GM21825 (cell line): ENCODE results near the gene WIPF2.

Experiments
- ATAC-seq: cut with Tn5 transposase; IDR thresholded peaks from one replicate; pipeline ENCODE4 v1.9.1; 2021; ENCODE audit warnings: mild to moderate bottlenecking, moderate library complexity; ENCODE audit not compliant: unreplicated experiment

Gene WIPF2

DNA sequence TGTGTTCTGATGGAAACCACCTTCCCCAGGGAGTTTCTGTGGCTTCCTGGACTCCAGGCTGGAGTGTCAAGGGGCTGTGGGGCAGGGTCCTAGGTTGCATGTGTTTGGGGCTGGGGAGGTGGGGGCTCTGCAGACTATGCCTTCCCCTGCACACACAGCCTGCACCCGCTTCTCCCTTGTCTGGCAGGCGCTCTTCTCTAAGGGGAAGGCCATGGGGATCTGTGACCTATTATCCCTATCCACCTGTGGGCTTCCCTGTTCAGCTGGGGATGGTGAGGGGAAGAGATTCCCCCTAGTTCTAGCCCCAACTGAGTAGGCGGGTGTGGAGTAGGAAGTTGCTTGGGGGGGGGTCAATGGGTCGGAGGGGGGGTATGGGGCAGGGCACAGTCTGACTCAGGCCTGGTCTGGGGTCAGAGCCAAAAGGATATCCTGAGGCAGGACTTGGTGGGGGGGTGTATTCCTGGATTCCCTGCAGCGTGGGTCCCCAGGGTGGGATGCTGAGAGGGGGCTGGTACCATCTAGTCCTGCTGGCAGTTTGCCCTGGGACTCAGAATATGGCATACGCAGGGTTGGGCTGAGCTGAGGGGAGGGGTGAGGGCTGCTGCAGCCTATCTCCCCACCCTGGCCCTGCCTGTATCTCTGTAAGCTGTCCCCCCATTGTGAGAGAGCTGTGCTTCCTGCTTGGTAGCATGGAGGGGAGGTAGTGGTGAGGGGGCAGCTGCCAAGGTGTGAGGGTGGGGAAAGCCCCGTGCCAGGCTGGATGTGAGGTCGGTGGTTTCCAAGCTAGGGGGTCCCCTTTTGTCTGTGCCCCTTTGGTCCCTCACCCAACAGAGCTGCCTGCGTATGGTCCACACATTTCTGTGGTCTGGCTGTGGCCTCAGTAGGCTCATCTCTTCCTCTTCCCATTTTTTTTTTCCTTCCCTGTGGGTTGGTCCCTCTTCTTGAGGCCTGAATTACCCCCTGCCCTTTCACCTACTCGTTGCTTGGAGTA is 104.6 kb downstream of the WIPF2 start:
- ATAC-seq = no peak

DNA sequence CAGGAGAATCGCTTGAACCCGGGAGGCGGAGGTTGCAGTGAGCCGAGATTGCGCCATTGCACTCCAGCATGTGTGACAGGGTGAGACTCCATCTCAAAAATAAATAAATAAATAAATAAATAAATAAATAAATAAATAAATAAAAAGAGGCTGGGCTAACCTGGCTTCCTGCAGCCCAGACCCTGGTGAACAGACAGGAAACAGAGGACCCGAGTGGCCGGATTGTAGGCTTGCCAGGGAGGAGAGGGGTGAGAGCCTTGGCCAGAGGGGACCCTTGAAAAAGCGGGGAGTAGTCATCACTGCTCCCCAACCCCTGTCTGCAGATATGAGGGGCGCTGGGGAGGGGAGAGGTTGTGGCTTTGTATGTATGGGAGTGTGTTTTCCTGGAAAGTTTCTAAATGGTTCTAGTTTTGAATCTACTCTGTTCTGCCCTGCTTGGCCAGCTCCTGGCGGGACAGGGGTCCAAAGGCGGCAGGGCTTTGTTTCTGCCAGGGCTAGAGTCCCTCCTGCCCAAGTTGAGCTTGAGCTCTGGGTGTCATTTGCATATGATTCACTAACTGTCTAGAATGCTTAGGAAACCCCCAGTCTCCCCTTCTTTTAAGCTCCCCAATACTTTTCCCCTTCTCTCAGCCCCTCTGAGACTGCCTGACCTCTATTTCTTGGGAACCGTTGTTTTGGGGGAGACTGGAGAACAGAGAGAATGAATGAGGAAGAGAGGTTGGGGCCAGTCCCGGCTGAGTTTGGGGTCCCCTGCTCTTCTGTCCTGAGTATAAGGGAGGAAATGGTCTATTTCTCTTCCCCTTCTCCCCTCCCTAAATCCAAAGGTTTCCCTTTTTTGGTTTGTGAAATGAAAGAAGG is 106.3 kb downstream of the WIPF2 start:
- ATAC-seq = no peak

DNA sequence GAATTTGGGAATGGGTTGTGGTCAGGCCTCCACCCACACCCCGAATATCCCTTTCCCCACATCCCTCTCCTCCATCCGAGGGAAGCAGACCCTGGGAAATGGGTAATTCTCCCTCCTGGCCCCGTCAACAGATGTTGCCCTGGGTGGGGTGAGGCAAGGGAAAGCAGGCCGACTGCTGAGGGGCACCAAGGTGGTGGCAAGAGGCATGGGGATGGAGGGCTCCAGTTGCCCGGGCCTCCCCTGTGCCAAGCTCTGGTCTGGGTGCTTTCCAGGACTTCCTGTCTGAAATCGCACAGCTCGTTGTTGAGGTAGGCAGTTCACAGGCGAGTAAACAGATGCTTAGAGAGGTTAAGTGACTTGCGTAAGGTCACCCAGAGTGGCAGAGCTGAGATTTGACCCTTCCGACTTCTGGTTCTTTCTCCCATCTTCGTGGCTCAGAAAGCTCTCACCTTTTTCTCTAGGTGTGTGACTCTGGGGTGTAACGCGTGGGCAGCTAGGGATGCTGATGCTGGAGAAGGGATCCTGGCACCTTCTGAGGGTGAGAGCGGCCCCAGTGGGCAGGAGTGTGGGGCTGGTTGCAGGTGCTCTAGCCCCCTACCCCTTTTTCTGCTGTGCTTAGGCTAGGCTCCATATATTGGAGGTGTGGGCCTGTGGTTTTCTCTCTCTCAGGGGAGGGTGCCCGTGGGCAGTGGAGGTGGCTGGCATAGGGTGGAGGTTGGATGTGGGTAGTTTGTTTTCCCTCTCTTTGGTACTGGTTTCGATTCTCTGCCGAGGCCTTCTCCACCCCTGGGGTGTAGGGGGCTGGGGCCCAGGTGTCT is 107.1 kb downstream of the WIPF2 start:
- ATAC-seq = no peak

DNA sequence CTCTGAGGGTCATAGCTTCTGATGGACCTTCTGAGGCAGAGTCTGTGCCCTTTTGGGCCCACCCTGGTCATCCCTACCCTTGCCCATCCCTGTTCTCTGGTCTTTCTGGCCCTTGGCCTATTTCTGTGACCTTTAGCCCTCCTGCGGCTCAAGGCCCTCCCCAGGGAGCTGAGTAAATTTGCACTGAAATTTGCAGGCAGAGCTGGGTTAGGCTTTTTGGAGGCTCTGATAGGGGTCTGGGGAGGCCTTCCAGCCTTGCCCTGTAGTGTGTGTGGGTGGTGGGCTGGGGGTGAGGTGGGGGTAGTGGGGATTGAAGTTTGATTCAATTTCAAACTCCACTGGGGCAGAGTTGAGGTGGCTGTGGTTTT is 107.7 kb downstream of the WIPF2 start:
- no peak for ATAC-seq

DNA sequence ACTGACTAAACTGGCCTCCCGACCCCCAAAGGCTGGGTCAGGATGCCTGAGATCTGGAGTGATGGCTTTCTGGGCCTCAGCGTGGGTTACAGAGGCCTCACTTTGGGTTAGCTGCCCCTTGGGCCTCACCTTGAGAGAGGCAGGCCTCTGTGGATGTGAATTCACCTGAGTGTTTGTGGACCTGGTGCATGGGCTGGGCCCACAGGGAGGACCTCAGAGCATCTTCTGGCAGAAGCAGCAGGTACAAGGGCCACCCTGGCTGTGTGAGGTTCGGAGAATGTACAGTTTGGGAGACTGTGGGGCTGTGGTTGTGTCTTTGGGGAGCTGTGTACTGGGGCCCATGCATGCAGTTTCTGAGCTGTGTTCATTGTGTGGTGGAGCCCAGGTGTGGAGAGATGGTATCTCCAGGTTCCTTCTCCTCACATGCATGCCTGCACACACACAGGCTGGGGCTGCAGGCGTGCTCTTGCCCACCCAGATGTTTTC is 108.2 kb downstream of the WIPF2 start:
- ATAC-seq = no peak

DNA sequence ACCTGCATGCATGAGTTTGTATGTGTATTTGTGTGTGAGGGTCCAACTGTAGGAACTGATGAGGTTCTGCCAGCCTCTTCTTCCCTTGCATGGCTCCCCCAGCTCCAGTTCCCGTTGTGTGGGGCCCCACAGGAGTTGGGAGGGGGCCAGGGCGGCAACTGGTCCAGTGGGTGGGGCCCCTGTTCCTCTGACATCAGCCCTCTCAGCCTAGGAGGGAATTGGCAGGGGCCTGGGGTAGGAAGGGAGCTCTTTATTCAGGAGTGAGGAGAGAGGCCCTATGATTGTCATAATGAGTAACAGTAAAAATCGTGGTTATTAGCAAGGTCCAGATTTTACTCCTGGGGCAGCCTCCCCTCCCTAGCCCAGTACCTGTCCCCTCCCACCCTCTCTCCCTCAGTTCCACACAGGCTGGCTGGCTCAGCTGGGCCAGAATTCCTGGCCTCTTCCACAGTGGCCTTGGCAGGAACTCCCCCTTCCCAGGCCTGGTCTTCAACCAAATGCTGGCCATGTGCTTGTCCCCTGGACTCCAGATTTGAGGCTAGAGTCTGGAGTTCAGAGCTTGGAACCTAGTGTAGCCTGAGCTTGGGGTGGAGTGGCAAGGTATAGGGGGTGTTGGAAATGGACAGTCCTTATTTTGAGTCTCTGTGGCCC is 108.8 kb downstream of the WIPF2 start:
- no peak for ATAC-seq

DNA sequence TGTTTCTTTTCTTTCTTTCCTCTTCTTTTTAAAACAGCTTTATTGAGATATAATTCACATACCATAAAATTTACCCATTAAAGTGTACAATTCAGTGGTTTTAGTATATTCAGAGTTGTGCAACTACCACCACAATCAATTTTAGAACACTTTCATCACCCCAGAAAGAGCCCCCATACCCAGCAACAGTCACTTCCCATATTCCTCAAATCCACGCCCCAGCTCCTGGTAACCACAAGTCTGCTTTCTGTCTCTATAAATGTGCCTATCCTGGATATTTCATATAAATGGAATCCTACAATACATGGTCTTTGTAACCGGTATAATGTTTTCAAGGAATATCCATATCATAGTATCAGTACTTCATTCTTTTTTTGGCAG is 109.3 kb downstream of the WIPF2 start:
- no peak for ATAC-seq

DNA sequence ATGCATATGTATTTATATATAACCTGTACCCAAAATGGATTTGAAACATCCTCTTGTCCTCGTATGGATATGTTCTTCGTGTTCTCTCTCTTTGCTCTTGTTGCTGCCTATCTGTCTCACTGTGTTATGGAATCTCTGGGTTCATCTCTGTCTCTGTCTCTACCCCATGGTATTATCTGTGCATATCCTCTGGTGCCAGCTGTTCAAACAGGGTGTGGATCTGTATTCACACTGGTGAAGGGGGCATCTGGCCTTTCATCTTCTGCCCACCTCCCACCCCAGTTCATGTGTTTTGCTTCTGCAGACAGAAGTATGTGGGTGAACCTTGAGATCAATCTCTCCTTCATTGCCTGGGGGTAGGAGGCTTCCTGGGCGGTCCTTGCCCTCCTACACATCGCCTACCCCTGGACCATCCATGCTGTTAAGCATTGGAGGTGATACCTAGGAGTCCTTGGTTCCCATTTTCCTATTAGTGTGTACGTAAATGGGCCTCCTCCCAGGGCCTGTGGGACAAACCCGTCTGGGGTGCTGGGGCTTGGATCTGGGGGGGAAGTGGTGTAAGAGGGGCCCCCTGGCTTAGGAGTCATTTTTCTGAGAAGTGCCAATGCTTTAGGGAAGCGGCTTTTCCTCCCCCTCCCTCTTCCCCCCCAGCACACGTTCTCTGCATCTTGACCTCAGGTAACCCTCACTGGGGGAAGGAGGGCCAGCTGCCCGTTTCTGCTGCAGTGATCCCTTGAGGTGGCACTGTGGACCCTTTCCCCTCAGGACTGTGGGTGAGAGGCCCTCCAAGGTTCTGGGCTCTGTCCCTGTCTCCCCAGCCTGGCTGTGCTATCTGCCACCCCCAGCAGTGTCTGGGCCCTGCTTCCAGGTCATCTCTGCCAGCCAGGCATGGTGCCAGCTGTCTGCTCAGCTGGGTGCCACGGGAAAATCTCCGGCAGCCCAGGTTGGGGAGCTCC is 111.0 kb downstream of the WIPF2 start:
- no peak for ATAC-seq

DNA sequence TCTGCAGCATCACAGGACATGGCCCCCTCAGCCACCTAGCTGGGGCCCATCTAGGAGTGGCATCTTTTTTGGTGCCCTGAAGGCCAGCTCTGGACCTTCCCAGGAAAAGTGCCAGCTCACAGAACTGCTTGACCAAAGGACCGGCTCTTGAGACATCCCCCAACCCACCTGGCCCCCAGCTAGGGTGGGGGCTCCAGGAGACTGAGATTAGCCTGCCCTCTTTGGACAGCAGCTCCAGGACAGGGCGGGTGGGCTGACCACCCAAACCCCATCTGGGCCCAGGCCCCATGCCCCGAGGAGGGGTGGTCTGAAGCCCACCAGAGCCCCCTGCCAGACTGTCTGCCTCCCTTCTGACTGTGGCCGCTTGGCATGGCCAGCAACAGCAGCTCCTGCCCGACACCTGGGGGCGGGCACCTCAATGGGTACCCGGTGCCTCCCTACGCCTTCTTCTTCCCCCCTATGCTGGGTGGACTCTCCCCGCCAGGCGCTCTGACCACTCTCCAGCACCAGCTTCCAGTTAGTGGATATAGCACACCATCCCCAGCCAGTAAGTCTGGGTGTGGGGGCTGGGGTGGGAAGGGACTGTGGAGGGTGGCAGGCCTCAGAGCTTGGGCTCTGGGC is 111.9 kb downstream of the WIPF2 start:
- ATAC-seq = no peak

DNA sequence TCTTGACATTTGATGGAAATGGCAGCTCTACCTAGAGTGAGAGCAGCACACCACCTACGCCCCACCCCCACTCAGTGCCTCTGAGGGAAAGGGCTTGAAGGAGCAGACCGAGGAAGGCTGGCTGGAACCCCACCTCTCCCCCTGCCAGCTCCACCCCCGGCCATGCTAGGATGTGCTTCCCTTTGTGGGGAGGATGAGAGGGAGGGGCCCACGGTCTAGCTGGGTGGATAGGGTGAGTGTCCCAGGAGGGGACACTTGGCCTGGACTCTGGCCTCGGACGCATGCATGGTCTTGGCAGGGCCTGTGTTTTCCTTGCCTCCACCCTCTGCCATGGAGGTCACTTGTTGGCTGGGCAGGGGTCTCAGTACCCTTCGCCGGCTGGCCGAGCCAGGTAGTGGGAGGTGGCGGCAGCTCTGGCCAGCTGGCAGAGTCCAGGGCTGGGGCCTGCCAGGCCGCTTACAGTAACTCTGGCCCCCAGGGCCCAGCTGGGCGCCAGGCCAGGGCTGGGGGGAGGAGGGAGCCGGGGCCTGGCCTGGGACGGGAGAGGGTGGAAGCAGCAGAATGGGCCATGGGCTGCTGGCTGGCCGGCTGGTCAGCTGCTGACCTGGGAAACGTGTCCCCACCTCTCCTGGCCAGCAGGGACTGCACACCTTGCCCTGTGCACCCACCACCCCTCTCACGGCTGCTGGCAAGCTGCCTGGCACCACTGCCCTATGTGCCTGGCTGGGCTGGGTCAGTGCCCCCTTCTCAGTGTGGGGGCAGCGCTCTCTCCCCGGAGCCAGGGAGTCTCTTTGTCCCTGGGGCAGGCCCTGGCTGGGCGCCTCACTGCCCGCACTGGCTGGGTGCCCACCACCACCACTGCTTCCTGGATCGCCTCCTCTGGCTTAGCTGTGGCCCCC is 112.9 kb downstream of the WIPF2 start:
- ATAC-seq = no peak
